ENCODE results near the gene CBFA2T3.

GRCh38 chr16:88894681-88895300 lies 82.2 kb downstream of the CBFA2T3 start:
- TF ChIP-seq, protein P1, sequence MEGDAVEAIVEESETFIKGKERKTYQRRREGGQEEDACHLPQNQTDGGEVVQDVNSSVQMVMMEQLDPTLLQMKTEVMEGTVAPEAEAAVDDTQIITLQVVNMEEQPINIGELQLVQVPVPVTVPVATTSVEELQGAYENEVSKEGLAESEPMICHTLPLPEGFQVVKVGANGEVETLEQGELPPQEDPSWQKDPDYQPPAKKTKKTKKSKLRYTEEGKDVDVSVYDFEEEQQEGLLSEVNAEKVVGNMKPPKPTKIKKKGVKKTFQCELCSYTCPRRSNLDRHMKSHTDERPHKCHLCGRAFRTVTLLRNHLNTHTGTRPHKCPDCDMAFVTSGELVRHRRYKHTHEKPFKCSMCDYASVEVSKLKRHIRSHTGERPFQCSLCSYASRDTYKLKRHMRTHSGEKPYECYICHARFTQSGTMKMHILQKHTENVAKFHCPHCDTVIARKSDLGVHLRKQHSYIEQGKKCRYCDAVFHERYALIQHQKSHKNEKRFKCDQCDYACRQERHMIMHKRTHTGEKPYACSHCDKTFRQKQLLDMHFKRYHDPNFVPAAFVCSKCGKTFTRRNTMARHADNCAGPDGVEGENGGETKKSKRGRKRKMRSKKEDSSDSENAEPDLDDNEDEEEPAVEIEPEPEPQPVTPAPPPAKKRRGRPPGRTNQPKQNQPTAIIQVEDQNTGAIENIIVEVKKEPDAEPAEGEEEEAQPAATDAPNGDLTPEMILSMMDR (conservative IDR thresholded peaks at IDR 0.05; ENCODE audit: low read length), result no peak
- TF ChIP-seq EZH2phosphoT487 (IDR thresholded peaks at IDR 0.05; ENCODE audit: borderline replicate concordance), result no peak

Measured in Loucy (cell line).